Epithelial cell of esophagus (primary cell): ENCODE data around the gene RPL27.

Source experiments
- DNase-seq: peaks from one replicate; pipeline ENCODE4 v3.0.0; 2010; ENCODE audit warnings: low read depth
- H3K4me3 ChIP-seq: 2 replicates; pipeline ENCODE4 v1.5.1; 2011; ENCODE audit warnings: mild to moderate bottlenecking, low read length, control low read depth
- TF ChIP-seq, protein P1 (sequence below): IDR thresholded peaks from 2 replicates; pipeline ENCODE4 v1.5.1; 2011; ENCODE audit warnings: low read depth, mild to moderate bottlenecking, low read length, control low read depth, inconsistent platforms; ENCODE audit not compliant: insufficient read depth; ENCODE audit errors: missing control alignments

Gene RPL27

GRCh38 chr17:43011728-43012472 is 13.7 kb downstream of the RPL27 start:
- TF ChIP-seq, protein P1, sequence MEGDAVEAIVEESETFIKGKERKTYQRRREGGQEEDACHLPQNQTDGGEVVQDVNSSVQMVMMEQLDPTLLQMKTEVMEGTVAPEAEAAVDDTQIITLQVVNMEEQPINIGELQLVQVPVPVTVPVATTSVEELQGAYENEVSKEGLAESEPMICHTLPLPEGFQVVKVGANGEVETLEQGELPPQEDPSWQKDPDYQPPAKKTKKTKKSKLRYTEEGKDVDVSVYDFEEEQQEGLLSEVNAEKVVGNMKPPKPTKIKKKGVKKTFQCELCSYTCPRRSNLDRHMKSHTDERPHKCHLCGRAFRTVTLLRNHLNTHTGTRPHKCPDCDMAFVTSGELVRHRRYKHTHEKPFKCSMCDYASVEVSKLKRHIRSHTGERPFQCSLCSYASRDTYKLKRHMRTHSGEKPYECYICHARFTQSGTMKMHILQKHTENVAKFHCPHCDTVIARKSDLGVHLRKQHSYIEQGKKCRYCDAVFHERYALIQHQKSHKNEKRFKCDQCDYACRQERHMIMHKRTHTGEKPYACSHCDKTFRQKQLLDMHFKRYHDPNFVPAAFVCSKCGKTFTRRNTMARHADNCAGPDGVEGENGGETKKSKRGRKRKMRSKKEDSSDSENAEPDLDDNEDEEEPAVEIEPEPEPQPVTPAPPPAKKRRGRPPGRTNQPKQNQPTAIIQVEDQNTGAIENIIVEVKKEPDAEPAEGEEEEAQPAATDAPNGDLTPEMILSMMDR: no peak
- DNase-seq: no peak
- no peak overlapping the region for H3K4me3 ChIP-seq

- TF ChIP-seq, protein P1: no peak
- no peak overlapping the region for H3K4me3 ChIP-seq
- DNase-seq: no peak
Observed at GRCh38 chr17:43013296-43013695, 15.1 kb downstream of the RPL27 start.

DNA sequence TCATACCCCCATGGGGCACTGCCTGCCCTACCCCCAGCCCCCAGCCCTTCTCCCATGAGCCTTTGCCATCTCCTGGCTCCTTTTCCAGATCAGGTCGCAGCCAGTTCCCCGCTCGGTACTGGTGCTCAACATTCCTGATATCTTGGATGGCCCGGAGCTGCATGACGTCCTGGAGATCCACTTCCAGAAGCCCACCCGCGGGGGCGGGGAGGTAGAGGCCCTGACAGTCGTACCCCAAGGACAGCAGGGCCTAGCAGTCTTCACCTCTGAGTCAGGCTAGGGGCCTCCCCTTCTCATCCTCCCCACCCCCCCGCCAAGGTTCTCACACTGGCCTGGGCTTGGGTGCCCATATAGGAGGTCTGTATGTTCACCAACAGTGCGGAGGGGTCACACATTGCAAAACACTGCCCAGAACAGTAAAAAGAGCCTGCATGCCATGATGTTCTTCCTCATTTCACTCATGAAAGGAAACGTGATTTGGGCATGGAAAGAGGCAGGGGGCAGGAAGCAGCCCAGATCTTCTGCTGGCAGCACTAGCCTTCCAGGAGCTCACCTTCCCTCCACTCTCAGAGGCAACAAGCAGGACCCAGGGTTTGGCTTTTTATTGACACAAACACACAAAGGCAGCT is 15.9 kb downstream of the RPL27 start:
- TF ChIP-seq, protein P1: no peak
- DNase-seq: no peak
- H3K4me3 ChIP-seq: no peak overlapping the region

DNA sequence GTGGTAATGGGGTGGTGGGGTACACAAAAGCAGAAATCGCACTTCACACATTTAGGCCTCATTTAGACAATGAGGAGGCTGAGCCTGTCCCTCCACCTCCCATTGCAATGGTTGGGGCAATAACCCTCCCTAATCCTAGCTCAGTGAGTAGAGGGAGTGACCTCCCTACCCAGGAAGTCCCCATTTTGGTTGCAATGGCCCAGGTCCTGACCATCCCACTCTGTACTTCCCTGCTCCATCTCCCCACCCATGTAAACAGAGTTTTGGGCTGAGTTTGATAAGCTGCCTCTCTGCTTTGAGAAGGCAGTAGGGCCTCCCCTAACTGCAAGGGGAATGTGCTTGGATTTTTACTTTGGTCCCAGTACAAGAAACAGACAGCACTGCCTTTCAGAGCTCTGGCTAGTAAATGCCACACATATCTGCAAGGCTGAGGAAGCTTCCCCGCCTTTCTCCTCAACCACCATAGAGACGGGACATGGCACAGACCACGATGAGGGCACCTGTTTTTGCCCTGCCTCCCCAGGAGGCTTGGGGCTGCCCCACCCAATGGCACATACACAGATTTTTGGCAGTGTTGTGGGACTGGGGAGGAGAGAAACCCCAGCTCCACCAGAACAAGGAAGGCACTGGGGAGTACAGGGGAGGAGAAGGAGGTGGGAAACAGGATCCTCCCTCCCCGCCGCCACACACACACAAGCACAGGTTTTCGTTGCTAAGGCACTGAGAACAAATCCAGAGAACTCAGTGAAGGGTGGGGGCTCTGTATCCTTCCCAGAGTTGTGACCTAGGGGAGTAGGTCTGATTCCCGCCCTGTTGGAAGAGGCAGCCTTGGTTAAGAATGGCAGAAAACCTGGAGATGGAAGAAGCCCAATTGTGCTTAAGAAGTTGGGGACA is 16.7 kb downstream of the RPL27 start:
- no peak overlapping the region for H3K4me3 ChIP-seq
- no peak for DNase-seq
- TF ChIP-seq, protein P1: no peak

DNA sequence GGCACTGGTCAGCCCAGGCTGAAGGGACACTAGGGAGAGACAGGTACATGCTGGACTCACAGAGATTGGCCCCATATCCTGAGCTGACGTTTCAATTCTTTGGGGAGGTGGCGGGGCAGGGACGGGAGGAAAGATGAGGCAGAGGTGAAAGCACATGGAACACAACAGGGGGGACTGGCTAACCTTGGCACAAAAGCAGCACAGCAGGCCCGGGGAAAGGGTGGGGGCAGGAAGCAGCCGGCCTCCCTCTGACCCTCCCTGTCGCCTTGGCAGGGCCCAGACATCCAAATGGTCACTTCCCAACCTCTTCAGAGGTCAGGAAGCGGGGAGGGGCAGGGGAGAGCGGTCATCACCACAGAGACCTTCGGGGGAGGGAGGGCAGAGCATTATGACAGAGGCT is 17.4 kb downstream of the RPL27 start:
- TF ChIP-seq, protein P1: no peak
- no peak overlapping the region for H3K4me3 ChIP-seq
- no peak for DNase-seq

- DNase-seq: no peak
- TF ChIP-seq, protein P1: no peak
- no peak overlapping the region for H3K4me3 ChIP-seq
Observed at GRCh38 chr17:43016216-43016615, 18.0 kb downstream of the RPL27 start.
